Measurements from ENCODE around the gene STIP1.

- no peak for TF ChIP-seq CTCF (IDR thresholded peaks at IDR 0.05; ENCODE audit: control extremely low read depth in 1 of 3, insufficient read depth in 1 of 3, low read depth in 1 of 3, low read length in 3 of 3)
- TF ChIP-seq EGR1 (IDR thresholded peaks at IDR 0.05; ENCODE audit: borderline replicate concordance, low read depth, low read length): no peak
- no peak for TF ChIP-seq POLR2A (IDR thresholded peaks at IDR 0.05; ENCODE audit: control extremely low read depth in 1 of 2, low read depth in 2 of 2, low read length in 2 of 2)
- no peak for TF ChIP-seq POLR2AphosphoS5 (IDR thresholded peaks at IDR 0.05; ENCODE audit: low read depth, low read length)
- TF ChIP-seq NRF1 (IDR thresholded peaks at IDR 0.05; ENCODE audit: low read depth, low read length): no peak
- no peak for TF ChIP-seq GABPA (IDR thresholded peaks at IDR 0.05; ENCODE audit: borderline replicate concordance, insufficient read depth, low read length)
- no peak for TF ChIP-seq EP300 (IDR thresholded peaks at IDR 0.05; ENCODE audit: borderline replicate concordance in 1 of 2, low read depth in 2 of 2, low read length in 2 of 2)
- TF ChIP-seq ATF3 (IDR thresholded peaks at IDR 0.05; ENCODE audit: insufficient read depth, low read depth, low read length): no peak
- no peak for TF ChIP-seq BCL11A (IDR thresholded peaks at IDR 0.05; ENCODE audit: low read depth in 2 of 2, low read length in 2 of 2)
- no peak for TF ChIP-seq EZH2 (IDR thresholded peaks at IDR 0.05; ENCODE audit: low read depth, low read length, severe bottlenecking)
Observed at GRCh38 chr11:64206457-64207255, 20.7 kb downstream of the STIP1 start, which contains the start of gene FERMT3.

Measured in H1 (cell line).